Amniotic epithelial cell (primary cell): ENCODE results near the gene INPP4B.
"Not testable (repeated sequence)": the region's sequence is repeated elsewhere in the genome, so short reads cannot be mapped to it uniquely, and the experiment has no call there.

ENCODE experiments used
- DNase-seq: peaks from one replicate; pipeline ENCODE4 v3.0.0-alpha.2; 2010; ENCODE audit warnings: low read depth

Gene INPP4B

DNA sequence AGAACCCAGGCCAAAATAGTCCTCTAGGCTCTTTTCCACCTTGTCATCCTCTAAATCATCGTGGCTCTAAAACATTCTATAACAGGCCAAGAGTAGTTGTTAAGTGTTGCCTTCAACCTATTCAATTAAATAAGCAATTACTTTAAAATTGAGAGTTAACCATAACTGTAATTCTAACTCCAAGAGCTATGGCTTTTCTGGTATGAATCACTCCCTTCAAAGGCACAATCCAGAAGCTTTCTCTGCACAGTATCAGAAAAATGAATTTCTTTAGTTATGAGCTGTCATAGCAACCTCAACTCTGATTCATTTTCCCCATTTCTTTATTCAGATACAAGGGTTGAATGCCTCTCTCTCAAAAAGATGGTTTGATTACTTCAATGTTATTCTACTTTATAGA is 21.7 kb downstream of the INPP4B start:
- peak; percentile 71 for DNase-seq

DNA sequence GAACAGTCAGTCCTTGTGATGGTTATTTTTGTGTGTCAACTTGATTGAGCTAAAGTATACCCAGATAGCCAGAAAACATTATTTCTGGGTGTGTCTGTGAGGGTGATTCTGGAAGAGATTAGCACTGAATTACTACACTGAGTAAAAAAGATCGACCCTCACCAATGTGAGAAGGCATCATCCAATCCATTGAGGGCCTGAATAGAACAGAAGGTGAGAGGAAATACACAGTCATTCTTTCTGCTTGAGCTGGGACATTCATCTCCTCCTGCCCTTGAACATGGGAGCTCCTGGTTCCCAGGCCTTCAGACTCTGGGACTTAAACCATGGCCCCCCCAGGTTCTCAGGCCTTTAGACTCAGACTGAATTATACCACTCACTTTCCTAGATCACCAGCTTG is 22.3 kb downstream of the INPP4B start:
- no peak for DNase-seq

DNA sequence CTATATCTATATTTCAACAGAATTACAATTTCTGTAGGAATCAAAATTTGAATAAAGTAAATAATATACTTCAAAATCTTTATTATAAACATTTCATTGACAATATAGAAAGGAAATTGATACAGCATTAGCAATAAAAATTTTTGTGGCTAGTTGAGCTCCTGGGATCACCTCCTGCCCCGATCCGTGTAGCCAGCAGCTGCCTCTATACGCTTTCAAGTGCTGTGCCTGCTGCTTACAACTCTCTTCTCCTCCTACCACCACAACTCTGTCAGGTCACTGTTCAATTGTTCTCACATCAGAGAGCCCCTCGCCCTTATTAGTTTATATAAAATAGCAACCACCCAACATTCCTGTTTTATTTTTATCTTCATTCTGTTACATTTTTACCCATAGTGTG is 27.6 kb downstream of the INPP4B start:
- DNase-seq, result no peak

DNA sequence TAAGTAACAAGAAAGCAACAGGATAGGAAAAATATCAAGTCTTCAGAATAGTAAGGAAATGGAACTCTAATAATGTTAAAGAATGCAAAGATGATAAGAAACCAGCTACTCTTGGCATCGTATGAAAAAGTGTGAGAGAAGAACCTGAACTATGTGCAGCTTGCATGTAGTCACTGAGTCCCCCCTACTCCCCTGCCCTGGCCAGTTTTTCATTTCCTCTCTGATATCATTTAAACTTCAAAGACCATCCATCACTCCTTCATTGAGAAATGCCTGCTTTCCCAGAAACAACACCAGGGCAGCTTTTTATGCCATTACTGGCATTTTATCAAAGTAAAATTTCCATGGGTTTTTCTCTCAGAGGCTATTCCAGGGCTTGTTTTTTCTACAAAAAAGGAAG is 28.1 kb downstream of the INPP4B start:
- peak; percentile 88 for DNase-seq

DNA sequence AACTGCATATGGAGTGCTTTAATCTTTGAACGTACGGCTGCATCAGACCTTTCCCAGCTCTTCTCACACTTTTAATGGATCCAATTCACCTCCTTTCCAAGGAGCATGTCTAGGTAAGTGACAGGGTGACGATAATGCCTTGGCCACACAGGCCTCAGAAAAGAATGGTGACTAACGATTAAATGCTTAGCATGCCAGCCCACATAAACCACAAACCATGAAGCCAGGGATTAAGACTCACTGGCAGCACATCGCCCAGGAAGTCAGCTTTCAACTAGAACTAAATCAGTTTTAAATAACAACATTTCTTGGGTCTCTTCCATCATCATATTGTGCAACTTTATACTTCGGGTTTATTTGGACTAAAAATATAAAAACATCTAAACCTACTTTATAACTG is 28.7 kb downstream of the INPP4B start:
- DNase-seq, result peak; percentile 95

DNA sequence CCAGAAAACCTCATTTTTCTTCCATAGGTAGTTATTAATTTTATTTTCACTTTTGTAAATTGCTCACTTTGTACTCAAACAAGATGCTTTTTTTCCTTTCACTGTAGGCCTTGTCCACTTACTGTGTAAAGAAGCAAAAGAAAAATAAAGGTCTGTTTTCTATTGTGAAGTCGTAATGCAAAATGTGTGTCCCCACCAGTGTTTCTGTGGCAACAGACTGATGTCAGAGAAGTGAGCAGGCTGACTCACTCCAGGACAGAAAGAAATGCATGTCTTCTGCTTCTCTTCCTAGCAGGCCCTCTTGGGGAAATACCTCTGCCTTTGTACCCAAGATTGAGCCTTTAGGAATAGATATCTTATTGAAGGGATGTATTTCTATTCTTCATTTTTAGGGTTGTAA is 30.3 kb downstream of the INPP4B start:
- peak; percentile 59 for DNase-seq

DNA sequence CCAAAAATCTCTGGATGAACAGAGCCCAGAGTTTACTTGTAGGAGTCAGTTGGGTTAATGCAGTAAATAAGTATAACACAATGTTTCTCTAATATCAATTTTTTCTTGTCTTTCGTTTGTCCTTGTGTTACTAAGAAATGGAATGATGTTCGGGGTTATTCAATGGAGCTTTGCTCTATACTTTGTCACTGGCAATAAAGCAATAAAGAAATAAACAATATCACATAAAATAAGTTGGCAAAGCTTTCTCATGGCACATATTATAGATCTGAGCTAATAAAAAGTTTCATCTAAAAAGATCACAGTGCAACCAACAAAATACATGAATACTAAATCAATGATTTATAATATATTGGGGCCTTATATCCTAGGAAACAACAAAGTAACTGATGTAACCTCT is 32.7 kb downstream of the INPP4B start:
- no peak for DNase-seq

DNA sequence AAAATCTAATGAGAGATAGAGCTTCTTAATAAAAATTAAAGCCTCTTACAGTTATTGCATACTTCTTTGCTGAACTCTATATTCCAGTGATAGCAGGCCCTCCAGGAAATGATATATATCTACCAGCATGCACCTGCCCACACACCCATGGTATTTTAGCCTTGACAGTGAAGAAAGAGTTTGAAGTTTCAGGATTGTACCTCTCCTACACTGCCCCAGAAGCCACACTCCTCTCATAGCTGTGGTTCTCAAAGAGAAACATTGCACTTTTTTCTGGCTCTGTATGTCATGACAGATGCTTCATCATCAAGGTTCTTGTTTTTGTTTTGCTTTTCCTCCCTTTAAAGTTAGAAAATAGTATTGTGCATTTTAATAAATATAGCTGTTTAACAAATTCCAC is 34.0 kb downstream of the INPP4B start:
- peak; percentile 77 for DNase-seq

DNA sequence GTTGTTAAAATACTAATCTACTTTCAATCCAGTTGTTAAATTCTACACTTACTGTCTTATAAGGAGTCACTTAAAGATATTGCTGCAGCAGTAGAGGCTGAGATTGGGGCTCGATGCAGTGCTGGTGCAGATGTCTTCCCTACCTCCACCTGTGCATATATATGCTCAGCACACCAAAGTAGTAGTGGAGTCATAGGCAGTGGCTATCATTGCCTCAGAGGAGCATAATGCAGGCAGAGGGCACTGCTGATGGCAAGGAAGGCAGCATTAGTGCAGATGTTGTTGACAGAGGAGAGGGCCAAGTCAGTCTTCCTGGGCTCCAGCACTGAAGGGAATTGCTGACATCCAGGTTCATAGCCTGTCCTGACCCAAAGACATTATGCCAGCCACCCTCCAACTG is 35.1 kb downstream of the INPP4B start:
- no peak for DNase-seq

DNA sequence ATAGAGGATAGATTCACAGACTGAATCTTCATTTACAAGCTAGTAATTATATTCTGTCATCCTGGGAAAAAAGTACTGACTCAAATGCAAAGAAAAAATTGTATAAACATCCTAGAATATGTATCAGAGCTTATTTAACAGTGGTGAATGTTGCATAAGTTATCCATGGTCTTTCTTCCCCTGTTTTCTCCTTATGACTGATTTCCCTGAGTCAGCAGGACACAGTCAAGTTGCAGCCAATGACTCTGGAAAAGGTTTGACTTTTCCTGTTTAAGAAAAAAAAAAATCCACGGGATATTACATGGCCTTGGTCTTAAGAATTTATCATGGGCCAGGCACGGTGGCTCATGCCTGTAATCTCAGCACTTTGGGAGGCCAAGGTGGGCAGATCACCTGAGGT is 36.5 kb downstream of the INPP4B start:
- no peak for DNase-seq

DNA sequence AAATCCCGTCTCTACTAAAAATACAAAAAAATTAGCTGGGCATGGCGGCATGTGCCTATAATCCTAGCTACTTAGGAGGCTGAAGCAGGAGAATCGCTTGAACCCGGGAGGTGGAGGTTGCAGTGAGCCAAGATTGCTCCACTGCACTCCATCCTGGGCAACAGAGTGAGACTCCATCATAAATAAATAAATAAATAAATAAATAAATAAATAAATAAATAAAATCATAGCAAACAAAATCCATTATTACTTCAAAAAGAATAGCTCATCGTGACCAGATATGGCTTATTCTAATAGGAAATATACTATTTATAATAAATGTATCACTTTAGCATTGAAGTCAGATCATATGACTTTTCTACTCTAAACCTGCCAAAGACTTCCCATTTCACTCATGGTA is 42.2 kb downstream of the INPP4B start:
- DNase-seq, result not testable (repeated sequence)

DNA sequence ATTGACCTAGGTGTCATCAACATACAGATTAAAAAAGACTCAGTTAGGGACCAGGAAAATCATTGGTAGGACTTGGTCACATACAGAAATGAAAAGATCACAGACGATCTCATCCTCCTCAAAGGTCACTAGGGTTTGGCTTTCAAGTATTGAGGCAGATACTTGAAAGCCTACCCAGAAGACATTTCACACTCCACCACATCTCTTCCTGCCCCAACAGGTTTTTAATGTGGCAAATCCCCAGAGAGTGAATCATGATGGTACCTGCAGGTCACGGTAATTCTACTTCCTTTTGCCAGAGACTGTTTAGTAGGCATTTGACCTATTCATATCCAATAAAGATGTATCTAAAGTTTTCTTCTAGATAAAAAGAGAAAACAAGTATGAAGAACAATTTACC is 44.1 kb downstream of the INPP4B start:
- no peak for DNase-seq

DNA sequence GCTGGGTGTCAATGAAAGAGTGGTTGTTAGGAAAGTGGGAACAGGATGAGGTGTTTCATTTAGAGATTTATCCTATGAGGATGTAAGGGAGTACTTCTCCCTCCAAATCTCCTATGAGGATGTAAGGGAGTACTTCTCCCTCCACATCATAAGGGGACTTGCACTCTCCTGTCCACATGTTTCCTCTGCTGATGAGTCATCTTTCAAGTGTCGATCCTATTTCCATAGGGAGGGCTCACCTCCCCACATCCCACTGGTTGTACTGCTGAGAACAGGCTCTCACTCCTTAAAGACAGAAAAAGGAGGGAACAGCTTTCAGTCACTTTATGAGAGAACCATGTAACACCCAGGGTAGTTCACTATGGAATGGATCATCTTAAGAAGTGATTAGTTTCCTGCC is 65.0 kb downstream of the INPP4B start:
- no peak for DNase-seq

DNA sequence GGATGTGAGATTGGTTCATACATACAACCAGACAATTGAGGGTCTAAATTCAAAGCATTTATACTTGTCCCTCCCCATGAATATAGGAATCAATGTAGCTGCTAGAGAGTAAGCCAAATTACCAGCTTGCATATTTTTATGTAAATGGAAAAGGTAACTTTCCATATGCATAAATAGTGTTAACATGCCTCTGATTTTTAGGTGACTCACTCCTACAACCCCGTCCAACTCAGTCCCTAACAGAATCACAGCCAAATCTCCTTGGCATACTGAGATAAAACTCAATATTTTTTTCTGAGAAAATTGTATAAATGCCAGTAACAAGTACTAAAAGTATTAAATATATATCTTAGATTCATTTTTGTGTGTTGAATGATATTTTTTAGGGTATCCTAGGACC is 67.2 kb downstream of the INPP4B start:
- DNase-seq, result no peak

DNA sequence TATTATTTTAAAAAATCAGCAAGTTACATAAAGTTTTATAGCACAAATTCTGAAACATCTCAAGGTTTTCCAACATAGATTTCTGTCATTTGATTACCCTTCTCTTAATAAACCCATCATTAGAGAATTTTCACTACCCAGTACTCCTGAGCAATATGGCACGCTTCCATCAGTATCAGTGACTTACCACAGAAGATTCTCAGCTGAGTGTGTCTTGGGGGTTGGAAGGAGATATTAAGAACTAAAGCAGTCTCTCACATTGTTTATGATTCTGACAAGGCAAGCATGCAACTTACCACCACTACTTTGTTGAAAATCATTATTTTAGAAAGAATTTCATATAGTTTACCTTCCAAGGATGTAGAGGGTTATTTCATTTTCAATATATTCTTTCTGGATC is 67.7 kb downstream of the INPP4B start:
- peak; percentile 41 for DNase-seq

DNA sequence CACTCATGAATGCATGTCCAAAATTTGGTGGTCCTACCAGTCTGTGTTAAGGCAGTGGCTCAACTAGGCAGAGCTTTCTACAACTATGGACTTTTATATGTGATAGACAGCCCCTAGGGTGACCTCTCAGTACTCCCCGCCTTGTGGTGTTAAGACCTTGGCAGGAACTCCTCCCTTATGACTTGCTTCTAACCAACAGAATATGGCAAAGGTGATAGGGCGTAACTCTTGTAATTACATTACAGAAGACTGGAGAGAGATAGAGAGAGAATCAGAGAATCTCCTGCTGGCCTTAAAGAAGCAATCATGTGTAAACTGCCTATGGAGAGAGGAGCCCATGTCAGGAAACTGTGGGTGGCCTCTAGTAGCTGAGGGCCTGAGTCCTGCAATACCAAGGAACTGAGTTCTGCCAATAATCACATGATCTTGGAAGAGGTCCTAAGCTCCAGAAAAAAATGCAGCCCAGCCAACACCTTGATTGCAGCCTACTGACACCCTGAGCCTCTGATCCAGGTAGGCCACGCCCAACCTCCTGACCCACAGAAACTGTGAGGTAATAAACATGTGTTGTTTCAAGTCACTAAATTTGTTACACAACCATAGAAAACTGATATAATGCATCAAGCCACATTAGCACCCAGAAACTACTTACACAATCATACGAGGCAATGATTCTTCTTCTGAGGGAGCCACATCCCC is 68.9 kb downstream of the INPP4B start:
- peak; percentile 18 for DNase-seq

DNA sequence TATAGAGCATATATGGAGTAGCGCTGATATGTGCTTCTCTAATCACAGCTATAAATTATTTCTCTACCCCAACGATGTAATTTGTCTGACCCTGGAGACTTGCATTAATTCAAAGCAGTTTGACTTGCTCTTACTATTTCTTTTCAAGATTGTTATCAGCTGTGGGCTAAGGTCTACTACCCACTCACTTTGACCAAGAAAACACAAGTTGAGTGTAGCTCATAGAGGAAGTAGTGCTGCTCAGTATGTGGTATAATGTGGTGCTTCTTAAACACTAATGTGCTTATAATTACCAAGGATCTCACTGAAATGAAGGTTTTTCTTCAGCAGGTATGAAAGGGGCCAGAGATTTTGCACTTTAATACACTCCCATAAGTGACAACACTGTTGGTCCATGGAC is 70.1 kb downstream of the INPP4B start:
- no peak for DNase-seq

DNA sequence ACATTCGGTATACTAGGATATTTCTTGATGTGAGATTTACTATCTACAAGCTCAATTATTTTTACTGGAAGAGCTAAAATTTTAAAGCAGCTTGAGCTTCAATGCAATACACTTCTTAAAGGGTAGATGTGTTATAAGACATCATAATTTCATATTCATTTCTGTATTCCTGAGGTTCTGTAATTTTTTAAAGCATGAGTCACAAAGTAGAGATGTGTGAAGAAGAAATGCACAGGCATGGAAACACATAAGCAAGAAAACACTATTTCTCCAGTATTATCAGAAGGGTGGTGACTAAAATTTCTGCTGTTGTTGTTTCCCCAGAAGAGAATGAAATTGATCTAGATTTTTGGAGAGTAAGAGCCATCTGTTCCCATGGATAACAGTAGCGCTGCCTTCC is 72.6 kb downstream of the INPP4B start:
- DNase-seq, result no peak

DNA sequence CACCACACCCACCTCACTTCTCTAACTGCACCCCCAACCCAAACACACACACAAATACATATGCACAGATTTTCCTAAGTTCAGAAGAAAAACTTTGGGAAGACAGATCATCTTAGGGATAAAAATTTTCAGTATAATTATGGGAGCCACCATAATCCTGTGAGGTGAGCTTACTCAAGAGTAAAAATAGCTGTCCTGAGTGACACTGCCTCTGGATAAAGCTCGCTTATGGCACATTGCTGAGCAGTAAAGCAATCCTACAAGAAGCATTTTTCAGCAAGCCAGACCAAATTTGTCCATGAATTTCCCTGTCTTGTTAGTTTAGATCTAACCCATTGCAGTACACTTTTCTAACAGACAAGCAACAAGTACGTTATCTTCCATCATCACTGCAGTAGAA is 83.8 kb downstream of the INPP4B start:
- no peak for DNase-seq

DNA sequence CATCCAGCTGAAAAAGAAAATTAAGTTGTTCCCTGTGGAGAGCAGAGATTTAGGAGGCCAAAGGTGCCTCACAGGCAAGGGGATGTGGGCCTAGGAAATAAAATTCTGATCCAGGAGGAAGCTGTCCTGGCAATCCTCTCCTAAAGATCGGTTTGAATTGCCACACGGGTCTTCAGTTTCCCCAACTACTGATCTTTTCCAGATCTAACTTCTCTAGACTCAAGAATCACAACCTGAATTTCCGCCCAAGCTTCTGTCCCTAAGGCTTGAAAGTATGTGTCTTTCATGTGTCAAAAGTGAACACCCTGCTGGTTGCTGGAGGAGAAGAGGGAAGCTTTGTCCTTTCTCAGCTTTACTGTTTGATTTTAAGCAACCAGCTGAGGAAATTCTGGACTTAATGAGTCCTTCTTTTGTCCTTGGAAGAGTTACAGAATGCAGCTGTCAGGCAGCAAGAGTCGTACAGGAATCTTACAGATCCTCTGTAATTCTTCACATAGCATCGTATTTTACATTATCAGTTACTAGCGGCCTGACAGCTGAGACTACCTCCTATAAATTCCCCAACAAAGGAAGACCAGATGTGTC is 93.8 kb downstream of the INPP4B start:
- no peak for DNase-seq

DNA sequence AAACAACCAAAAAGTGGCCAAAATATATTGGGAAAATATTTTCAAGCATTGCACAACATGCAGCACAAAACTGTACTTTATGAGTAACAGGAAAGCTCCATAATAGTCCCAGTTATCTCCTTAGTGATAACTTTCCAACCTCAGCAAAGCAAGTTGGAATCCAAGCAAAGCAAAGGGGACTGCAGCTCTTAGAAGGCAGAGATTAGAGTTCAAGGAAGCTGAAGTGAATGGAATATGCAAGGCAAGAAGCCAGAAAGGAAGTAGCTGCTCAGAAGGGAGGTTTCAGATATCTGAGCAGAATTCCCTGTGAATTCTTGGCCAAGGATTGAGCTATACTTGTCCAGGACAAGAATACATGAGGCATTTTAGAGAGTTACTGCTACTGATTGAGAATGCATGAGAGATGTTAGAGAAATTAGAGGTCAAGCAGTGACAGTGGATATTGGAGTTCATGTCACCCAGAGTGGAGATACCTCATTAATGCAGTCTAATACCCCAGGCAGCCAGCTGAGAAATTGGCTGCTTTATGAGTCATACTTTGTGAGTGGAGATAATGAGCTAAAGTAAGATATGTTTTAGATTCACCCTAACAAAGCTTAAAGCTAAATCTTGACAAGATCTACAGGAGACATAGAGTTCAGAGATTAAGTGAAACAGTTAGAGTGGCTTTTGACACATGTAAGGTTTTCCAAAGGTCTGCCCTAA is 102.8 kb downstream of the INPP4B start:
- peak; percentile 90 for DNase-seq

DNA sequence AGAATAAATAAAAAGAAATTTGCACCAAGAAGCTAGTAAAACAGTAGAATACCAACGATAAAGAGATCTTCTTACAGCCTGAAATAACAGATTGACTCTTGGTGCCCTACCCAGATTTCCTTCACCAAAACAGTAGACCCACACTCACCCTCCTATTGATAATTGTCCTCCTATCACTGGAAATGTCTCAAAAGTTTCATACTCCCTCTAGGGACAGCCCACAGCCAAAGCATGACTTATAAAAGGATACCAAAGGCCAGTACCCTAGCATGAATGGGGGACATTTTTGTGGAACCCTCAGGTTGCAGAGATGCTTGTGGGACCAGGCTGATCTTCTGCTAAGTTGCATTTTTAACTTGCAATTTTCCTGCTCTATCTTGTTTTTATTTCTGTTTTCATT is 104.1 kb downstream of the INPP4B start:
- no peak for DNase-seq

DNA sequence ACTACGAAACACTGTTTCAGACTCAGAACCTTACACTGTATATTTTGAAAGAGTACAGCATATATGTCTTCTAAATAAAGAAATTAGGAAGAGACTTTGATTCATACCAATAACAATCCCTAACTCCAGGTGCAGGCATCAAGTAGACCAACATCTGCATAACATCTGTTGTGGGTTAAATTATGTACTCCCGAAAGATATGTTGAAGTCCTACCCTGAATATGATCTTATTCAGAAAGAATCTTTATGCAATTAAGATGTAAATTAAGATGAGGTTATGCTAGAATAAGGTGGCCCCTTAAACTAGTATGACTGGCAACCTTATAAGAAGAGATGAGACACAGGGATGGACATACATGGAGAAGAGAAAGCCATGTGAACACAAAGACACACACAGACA is 117.9 kb downstream of the INPP4B start:
- no peak for DNase-seq

DNA sequence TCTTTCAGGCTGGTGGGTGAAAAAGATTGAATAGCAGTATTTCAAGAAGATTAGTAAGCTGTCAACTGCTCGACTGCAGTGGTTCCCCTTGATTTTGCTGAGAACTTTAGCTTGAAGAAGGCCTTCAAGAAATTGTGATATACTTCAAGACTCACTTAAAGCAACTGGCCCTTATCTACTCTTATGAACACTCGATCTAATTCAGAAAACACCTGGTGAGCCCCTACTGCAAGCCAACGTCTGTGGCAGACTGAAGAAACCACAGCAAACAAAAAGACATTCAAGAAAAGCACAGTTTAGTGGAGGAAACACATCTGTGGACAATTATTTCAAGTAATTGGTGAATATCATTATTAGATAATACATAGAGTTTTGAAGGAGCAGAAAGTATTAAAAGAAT is 119.0 kb downstream of the INPP4B start:
- no peak for DNase-seq
